Measurements from ENCODE around the gene DUSP18.

The DUSP18 gene

GRCh38 chr22:30702856-30703255 is 35.2 kb upstream of the DUSP18 start:
- H3K4me3 ChIP-seq (ENCODE audit: low read depth, low read length) = no peak overlapping the region
- in situ Hi-C loops (cut with HindIII; ENCODE audit: low sequenced_read_pairs) = no loop called here
- no peak for DNase-seq (ENCODE audit: low read depth)
- TF ChIP-seq CTCF (IDR thresholded peaks at IDR 0.05; ENCODE audit: low read depth, low read length, missing control alignments) = no peak

- in situ Hi-C loops (cut with HindIII; ENCODE audit: low sequenced_read_pairs) = no loop called here
- TF ChIP-seq CTCF (IDR thresholded peaks at IDR 0.05; ENCODE audit: low read depth, low read length, missing control alignments) = no peak
- no peak for DNase-seq (ENCODE audit: low read depth)
- no peak overlapping the region for H3K4me3 ChIP-seq (ENCODE audit: low read depth, low read length)
Measured at GRCh38 chr22:30701872-30702271, 34.2 kb upstream of the DUSP18 start.

- no peak for DNase-seq (ENCODE audit: low read depth)
- in situ Hi-C loops (cut with HindIII; ENCODE audit: low sequenced_read_pairs) = no loop called here
- H3K4me3 ChIP-seq (ENCODE audit: low read depth, low read length) = no peak overlapping the region
- no peak for TF ChIP-seq CTCF (IDR thresholded peaks at IDR 0.05; ENCODE audit: low read depth, low read length, missing control alignments)
Measured at GRCh38 chr22:30697975-30698374, 30.3 kb upstream of the DUSP18 start.

GRCh38 chr22:30695871-30696655 is 28.4 kb upstream of the DUSP18 start:
- H3K4me3 ChIP-seq (ENCODE audit: low read depth, low read length) = peak overlapping the region; percentile 56
- TF ChIP-seq CTCF (IDR thresholded peaks at IDR 0.05; ENCODE audit: low read depth, low read length, missing control alignments) = no peak
- DNase-seq (ENCODE audit: low read depth) = no peak
- in situ Hi-C loops (cut with HindIII; ENCODE audit: low sequenced_read_pairs) = no loop called here

- no peak for DNase-seq (ENCODE audit: low read depth)
- in situ Hi-C loops (cut with HindIII; ENCODE audit: low sequenced_read_pairs) = no loop called here
- no peak for TF ChIP-seq CTCF (IDR thresholded peaks at IDR 0.05; ENCODE audit: low read depth, low read length, missing control alignments)
- H3K4me3 ChIP-seq (ENCODE audit: low read depth, low read length) = peak overlapping the region; percentile 56
Measured at GRCh38 chr22:30695351-30695851, 27.7 kb upstream of the DUSP18 start.

GRCh38 chr22:30694640-30695350 is 27.1 kb upstream of the DUSP18 start, which contains the start of gene OSBP2:
Gene OSBP2 (plus strand): TSS chr22:30694874. CDS start chr22:30694910, 36 bp downstream.
- peak within 1 kb of the TSS; percentile 60 for H3K4me3 ChIP-seq (ENCODE audit: low read depth, low read length)
- in situ Hi-C loops (cut with HindIII; ENCODE audit: low sequenced_read_pairs) = no loop called here
- no peak for TF ChIP-seq CTCF (IDR thresholded peaks at IDR 0.05; ENCODE audit: low read depth, low read length, missing control alignments)
- DNase-seq (ENCODE audit: low read depth) = no peak

All from astrocyte of the cerebellum (primary cell).